Activated CD8-positive, alpha-beta memory T cell treated with anti-CD3 and anti-CD28 coated beads, Interleukin-2, amount 50 U/mL, for 48 hours (primary cell): ENCODE results near the gene ERICH2.

Experiments used
- DNase-seq: peaks from one replicate; pipeline ENCODE4 v3.0.0-alpha.2; 2020

ERICH2 gene

GRCh38 chr2:170846314-170846713 is 76.1 kb downstream of the ERICH2 start:
- no peak for DNase-seq

GRCh38 chr2:170847716-170848115 is 77.5 kb downstream of the ERICH2 start:
- DNase-seq = no peak
